HG02623 (cell line): Measurements from ENCODE around the gene TFB1M.
"Not testable (repeated sequence)": the region's sequence is repeated elsewhere in the genome, so short reads cannot be mapped to it uniquely, and the experiment has no call there.

Source experiments
- ATAC-seq: cut with Tn5 transposase; IDR thresholded peaks from one replicate; pipeline ENCODE4 v1.9.1; 2021; ENCODE audit warnings: moderate library complexity; ENCODE audit not compliant: unreplicated experiment

The TFB1M gene

DNA sequence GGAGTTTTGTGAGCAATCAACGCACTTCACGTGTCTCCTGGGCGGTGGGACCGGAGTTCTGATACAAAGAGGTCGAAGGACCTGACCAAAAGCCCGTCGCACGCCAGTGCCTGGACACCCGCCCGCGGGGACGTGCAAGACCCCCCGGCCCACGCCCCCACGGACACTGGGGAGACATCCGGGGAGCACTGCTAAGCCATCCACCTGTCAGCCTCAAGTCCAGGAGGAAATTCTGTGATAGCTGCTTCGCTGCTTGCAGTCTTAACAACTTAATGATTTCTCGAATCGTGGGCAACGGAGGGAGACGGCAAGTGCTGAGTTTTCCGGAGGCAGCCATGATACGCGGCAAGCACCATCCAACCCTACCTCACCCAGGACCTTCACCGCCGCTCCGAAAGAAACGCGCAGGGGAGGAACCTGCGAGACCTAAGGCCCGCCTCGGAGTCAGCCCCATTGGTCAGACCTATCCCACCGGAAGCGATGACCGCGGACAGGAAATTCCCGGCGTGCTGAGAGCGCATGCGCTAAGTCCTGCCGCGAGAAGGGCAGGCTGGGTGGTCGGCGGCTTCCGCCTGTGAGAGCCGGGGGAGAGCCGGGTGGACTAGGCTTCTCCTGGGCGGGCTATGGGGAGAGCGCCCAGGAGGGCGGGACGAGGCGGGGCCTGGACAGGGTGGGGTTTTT, at the start of gene TFB1M:
Gene TFB1M (minus strand): TSS at position 393 of the 681 bp plus-strand sequence. CDS start 56 bp downstream, at position 337.
- peak; percentile 94 for ATAC-seq

DNA sequence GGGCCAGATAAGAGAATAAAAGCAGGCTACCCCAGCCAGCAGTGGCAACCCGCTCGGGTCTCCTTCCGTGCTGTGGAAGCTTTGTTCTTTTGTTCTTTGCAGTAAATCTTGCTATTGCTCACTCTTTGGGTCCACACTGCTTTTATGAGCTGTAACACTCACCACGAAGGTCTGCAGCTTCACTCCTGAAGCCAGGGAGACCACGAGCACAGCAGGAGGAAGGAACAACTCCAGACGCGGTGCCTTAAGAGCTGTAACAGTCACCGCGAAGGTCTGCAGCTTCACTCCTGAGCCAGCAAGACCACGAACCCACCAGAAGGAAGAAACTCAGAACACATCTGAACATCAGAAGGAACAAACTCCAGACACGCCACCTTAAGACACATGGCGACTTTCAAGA, 49.7 kb upstream of the TFB1M start:
- ATAC-seq = not testable (repeated sequence)

DNA sequence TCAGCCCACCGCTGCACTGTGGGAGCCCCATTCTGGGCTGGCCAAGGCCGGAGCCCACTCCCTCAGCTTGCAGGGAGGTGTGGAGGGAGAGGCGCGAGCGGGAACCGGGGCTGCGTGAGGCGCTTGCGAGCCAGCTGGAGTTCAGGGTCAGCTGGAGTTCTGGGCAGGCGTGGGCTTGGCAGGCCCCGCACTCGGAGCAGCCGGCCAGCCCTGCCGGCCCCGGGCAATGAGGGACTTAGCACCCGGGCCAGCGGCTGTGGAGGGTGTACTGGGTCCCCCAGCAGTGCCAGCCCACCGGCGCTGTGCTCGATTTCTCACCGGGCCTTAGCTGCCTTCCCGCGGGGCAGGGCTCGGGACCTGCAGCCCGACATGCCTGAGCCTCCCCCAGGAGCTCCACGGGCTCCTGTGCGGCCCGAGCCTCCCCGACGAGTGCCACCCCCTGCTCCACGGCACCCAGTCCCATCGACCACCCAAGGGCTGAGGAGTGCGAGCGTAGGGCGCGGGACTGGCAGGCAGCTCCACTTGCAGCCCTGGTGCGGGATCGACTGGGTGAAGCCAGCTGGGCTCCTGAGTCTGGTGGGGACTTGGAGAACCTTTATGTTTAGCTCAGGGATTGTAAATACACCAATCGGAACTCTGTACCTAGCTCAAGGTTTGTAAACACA, 48.8 kb upstream of the TFB1M start:
- not testable (repeated sequence) for ATAC-seq

DNA sequence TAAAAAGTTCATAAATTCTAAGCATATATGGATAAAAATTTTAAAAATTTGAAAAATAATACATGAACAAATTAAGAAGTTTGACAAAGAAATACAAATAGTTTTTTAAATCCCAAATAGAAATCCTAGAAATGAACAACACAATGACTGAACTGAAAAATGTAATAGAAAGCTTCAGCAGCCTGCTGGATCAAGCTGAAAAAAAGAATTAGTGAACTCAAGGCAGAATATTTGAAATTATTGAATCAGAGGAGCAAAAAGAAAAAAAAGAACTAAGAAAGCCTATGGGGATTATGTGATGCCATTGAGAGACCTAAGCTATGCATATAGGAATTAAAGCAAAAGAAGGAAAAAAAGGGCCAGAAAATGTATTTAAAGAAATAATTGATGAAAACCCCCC, 39.9 kb upstream of the TFB1M start:
- ATAC-seq = no peak

DNA sequence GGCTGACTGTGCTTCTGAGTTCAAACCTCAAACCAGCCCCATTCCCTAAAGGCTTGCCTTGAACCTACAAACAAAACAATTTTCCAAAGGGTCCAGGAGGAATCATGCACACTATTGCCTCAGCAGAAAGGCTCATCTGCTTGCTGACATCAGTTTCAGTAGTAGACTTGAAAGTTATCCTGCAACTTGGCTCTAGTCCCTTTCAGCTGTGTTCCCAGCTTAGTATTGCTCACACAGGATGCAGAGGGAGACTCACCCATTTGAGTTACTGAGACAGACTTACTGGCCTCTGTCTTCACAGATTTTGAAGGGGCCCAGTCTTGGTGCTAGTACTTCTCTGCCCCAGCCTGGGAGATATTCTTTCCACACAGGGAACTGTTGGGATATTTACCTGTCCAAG, 38.5 kb upstream of the TFB1M start:
- ATAC-seq = no peak

DNA sequence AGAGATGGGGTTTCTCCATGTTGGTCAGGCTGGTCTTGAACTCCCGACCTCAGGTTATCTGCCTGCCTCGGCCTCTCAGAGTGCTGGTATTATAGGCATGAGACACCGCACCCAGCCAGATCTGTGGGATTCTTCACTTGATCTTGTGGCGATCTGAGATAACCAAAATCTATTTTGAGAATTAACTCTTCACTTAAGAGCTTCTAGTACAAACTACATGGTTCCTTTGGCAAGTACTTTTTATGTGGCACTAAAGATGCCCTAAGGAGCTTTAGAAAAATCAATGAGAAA, 37.8 kb upstream of the TFB1M start:
- no peak for ATAC-seq

DNA sequence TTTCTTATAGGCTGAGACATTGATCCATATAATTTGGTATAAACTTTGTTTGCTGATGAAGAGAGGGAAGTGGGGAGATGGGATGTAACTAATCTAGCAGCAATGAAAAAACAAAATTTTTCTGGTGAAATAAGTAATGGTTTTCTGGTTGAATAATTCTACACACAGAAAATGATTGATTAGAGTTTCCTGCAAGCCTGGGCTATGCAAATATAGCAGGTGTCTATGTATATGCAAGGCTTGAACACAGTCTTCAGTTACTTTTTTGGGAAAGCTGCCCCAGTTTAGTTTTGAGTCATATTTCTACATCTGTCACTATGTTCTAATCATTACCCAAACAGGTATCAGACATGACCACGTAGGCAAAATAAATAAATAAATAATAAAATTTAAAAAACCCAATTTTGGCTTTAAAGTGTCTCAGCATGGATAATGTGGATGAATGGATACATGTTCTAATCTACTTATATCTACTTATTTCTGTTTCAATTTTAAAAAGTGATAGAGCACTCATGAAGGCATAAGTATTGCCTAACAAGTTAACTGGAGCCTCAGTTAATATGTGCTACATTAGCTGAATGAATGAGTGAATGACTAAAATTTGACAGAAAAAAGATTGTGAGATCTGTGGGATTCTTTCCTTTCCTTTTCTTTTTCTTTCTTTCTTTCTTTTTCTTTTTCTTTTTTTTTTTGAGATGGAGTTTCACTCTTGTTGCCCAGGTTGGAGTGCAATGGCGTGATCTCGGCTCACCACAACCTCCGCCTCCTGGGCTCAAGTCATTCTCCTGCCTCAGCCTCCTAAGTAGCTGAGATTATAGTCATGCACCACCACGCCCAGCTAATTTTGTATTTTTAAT, 37.2 kb upstream of the TFB1M start:
- ATAC-seq = peak; percentile 91

DNA sequence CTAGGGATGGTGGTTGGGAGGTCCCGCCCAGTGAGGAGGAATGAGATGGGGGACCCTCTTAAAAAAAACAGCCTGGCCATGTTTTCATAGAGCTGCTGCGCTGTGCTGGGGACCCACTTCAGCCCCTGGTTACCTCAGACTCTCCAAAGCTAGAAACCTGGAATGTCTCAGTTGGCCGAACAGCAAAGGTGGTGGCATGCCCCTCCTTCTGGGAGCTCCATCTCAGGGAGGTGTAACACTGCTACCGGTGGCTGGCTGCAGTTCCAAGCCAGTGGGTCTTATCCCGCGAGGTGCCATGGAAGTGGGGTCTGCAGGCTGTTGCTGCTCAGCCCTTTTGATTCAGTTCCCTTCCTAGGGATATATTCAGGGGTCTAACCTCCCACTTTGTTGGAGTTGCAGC, 35.7 kb upstream of the TFB1M start:
- no peak for ATAC-seq

DNA sequence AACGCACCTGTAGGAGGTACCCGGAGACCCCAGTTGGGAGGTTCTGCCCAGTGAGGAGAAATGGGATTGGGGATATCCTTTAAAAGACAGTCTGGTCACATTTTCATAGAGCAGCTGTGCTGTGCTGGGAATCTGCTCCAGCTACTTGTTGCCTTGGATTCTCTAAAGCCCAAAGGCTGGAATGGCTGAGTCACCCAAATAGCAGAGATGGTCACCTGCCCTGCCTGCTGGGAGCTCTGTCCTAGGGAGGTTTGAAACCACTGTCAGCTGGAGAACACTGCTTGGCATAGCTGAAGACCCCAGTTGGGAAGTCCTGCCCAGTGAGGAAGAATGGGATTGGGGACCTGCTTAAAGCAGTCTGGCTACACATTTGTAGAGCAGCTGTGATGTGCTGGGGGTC, 34.8 kb upstream of the TFB1M start:
- ATAC-seq = no peak

DNA sequence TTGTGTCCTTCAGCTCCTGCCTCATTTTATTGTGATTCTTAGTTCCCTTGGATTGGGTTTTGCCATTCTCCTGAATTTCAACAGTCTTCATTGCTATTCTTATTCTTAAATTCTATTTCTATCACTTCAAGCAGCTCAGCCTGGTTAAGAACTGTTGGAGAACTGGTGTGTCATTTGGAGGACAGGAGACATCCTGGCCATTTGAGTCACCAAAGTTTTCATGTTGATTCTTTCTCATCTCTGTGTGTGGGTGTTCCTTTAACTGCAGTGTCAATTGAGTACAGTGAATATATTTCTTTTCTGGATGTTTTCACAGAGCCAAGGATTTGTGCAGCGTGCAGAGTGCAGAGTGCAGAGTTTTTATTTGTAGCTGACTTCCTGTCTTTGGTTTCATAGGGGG, 33.5 kb upstream of the TFB1M start:
- ATAC-seq = no peak

DNA sequence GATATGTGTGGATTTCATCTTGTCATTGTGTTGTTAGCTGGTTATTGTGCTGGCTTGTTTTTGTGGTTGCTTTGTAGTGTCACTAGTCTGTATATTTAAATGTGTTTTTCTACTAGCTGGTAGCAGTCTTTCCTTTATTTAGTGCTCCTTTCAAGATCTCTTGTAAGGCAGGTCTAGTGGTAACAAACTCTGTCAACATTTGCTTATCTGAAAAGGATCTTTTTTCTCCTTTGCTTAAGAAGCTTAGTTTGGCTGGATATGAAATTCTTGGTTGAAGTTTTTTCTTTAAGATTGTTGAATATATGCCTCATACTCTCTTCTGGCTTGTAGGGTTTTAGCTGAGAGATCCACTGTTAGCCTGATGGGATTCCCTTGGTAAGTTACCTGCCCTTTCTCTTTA, 32.7 kb upstream of the TFB1M start:
- no peak for ATAC-seq

DNA sequence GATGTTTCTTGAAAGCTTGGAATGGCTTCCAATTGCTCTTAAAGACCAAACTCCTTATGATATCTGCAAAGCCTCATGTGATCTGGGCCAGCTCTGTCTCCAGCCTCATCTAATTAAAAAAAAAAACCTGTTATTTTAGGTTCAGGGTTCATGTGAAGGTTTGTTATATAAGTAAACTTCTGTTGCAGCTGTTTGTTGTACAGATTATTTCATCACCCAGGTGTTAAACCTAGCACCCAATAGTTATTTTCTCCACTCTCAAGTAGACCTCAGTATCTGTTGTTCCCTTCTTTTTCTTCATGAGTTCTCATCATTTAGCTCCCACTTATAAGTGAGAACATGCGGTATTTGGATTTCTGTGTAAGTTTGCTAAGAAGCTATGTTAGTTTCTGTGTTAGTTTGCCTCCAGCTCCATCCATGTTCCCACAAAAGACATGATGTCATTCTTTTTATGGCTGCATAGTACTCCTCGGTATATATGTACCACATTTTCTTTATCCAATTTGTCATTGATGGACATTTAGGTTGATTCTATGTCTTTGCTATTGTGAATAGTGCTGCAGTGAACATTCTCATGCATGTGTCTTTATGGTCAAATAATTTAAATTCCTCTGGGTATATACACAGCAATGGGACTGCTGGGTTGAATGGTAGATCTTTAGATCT, 30.2 kb upstream of the TFB1M start:
- ATAC-seq = no peak

DNA sequence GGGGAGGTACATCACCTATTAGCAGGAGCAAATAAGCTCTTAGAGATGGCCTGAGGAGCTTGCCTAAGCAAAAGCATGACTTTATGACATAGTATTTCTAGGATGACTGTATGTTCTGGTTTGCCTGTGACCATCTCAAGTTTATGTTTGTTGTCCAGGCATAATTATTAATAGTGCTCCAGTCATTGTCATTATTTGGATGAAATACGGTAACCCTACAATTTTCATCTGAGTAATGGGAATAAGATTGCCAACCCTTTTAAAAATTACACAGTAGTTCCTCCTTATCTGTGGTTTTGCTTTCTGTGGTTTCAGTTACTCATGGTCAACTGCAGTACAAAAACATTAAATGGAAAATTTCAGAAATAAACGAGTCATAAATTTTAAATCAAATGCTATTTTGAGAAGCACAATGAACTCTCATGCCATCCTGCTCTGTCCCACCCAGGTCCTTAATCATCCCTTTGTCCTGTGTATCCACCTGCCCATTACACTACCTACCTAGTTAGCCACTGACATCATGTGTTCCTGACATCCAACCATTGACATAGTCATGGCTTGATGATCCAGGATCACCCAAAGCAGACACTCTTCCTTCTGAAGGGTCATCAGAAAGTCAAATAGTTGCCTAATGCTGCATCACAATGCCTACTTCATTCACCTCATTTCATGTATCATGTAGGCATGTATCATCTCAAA, 27.0 kb upstream of the TFB1M start:
- peak; percentile 62 for ATAC-seq

DNA sequence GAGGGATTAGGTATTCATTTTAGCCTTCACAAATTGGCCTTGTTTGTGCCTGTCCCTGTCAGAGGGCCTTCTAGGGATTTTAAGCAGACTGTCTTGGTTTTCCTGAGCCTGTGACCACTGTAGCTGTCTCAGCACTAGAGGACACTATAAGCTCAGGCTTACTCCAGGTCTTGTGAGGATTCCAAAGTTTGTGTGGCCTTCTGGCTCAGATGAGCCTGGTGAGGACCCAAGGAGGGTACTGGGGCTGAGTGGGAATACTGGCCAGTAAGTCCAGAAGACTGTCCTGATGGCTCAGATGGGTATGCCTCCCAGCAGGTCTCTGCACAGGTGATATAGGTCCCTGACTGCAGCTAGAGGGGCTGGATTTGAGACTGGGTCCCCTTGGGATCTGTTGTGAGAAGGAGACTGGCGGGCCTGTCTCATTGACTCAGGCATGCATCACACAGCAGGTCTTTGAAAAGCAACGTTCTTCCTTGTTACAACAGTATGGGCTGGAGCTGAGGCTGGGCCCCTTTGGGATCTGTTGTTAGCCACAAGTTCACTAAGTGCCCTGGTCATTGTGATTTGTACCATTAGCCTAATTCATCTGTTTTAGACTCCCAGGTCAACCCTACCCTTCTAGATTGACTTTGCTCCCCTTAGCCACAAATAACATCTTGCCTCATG, 26.3 kb upstream of the TFB1M start:
- ATAC-seq = peak; percentile 36

DNA sequence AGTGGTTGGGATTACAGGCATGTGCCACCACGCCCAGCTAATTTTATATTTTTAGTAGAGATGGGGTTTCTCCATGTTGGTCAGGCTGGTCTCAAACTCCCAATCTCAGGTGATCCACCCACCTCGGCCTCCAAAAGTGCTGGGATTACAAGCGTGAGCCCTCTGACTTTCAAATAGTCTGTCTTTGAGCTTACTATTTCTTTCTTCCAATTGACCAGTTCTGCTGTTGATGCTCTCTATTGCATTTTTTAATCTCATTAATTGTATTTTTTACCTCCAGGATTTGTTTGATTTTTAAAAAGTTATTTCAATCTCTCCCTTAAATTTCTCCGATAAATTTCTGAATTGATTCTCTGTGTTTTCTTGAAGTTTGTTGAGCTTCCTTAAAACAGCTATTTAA, 25.6 kb upstream of the TFB1M start:
- ATAC-seq = not testable (repeated sequence)

DNA sequence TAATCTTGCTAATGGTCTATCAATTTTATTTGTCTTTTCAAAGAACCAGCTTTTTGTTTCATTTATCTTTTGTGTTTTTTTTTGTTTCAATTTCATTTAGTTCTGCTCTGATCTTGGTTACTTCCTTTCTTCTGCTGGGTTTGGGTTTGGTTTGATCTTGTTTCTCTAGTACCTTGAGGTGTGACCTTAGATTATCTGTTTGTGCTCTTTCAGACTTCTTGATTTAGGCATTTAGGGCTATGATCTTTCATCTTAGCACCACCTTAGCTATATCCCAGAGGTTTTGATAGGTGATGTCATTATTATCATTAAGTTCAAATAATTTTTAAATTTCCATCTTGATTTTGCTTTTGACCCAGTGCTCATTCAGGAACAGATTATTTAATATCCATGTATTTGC, 24.0 kb upstream of the TFB1M start:
- ATAC-seq = not testable (repeated sequence)

DNA sequence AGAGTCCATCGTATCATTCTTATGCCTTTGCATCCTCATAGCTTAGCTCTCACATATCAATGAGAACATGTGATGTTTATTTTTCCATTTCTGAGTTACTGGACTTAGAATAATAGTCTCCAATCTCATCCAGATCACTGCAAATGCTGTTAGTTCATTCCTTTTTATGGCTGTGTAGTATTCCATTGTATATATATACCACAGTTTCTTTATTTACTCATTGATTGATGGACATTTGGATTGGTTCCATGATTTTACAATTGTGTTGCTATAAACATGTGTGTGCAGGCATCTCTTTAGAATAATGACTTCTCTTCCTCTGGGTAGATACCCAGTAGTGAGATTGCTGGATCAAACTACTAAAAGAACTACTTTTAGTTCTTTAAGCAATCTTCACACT, 21.0 kb upstream of the TFB1M start:
- no peak for ATAC-seq

DNA sequence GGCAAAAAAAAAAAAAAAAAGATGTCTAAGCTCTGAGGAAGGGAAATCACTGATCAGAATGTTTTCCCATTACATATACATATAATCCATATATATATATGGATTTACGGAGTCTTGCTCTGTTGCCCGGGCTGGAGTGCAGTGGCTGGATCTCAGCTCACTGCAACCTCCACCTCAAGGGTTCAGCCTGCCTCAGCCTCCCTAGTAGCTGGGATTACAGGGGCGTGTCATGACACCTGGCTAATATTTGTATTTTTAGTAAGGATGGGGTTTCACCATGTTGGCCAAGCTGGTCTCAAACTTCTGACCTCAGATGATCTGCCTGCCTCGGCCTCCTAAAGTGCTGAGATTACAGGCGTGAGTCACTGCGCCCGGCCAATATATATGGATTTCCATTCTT, 19.8 kb upstream of the TFB1M start:
- not testable (repeated sequence) for ATAC-seq

DNA sequence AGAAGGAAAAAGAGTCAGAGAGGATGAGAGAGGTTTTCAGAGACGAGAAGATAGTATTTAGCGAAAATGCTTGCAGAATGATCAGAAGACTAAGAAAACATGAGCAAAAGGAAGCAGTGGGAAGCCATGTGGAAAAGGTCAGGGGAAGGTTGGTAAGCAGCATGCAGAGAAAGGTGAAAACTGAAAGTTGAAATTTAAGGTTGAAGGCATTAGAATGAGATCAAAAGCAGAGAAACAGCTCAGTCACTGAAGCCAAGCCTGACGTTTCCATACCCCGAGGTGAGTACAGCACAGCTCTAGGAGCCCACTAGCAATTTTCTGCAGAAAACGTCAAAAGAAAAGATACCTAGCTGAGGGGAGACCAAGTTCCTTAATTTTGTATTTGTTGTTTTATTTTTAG, 19.1 kb upstream of the TFB1M start:
- ATAC-seq = peak; percentile 81

DNA sequence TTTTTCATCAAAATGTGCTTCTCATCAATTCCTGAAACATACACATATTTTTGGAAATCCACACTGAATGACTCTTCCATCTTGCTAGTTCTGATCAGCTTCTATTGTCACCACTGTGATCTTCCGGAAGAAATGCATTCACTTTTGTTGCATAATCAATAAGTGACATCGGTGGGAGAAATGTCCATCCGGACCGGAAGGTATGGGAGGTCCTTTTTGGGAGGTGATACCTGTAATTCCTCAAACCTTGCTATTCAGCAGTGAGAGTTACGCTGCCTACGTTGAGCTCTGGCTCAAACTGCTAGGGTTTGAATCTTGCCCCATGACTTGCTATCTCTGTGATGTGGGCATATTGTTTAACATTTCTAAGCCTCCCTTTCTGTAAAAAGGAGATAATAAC, 16.6 kb upstream of the TFB1M start:
- ATAC-seq = no peak
